Natural killer cell (primary cell): ENCODE measurements around the gene ATP2B2. TPM values are rescaled to one million over a fixed set of nuclear protein-coding genes. Genes with fewer than 3 reads are reported as not detected.
"Not testable (repeated sequence)": the region's sequence is repeated elsewhere in the genome, so short reads cannot be mapped to it uniquely, and the experiment has no call there.

Experiments used
- ATAC-seq, 3 donors: fragments of 150-1000 bp in 2 of 3; fragments of 200-7000 bp in 1 of 3; cut with Tn5 transposase; 1 replicate in 1 of 3; 2 replicates in 2 of 3; pipeline ENCODE4 v1.10.0; 2021; ENCODE audit warnings: mild to moderate bottlenecking in 2 of 3, moderate library complexity in 2 of 3
- DNase-seq, 2 donors: peaks; one replicate each; pipeline versions ENCODE4 v3.0.0 to v3.0.0-alpha.2; 2013 to 2021; ENCODE audit warnings: mixed read lengths in 1 of 2
- H3K27ac ChIP-seq: one replicate; pipeline ENCODE4 v1.5.1; 2013; ENCODE audit warnings: mild to moderate bottlenecking, low read length
- H3K27me3 ChIP-seq: one replicate; pipeline ENCODE4 v1.6.1; 2013; ENCODE audit warnings: low read length; ENCODE audit not compliant: control insufficient read depth, insufficient read depth
- H3K36me3 ChIP-seq: one replicate; pipeline ENCODE4 v1.6.1; 2013; ENCODE audit warnings: low read length; ENCODE audit not compliant: control insufficient read depth, insufficient read depth
- H3K4me1 ChIP-seq: one replicate; pipeline ENCODE4 v1.6.1; 2013; ENCODE audit warnings: low read length; ENCODE audit not compliant: control insufficient read depth, insufficient read depth
- H3K4me3 ChIP-seq: one replicate; pipeline ENCODE4 v1.5.1; 2013; ENCODE audit warnings: low read length
- H3K9me3 ChIP-seq: one replicate; pipeline ENCODE4 v1.6.1; 2013; ENCODE audit warnings: low read length; ENCODE audit not compliant: control insufficient read depth, insufficient read depth
- H3K27ac Mint-ChIP-seq, 2 donors: one replicate each; pipeline ENCODE4 v1.8.0; 2022; ENCODE audit warnings: mild to moderate bottlenecking in 2 of 2, mixed read lengths in 2 of 2, moderate library complexity in 1 of 2
- H3K27me3 Mint-ChIP-seq, 2 donors: one replicate each; pipeline ENCODE4 v1.8.0; 2022; ENCODE audit warnings: low read depth in 2 of 2, mixed read lengths in 2 of 2
- H3K36me3 Mint-ChIP-seq: one replicate; pipeline ENCODE4 v1.8.0; 2022; ENCODE audit warnings: mixed read lengths
- H3K4me1 Mint-ChIP-seq, 2 donors: one replicate each; pipeline ENCODE4 v1.8.0; 2022; ENCODE audit warnings: mixed read lengths in 2 of 2
- H3K4me3 Mint-ChIP-seq: one replicate; pipeline ENCODE4 v1.8.0; 2022; ENCODE audit warnings: mild to moderate bottlenecking, moderate library complexity, mixed read lengths
- H3K9me3 Mint-ChIP-seq, 2 donors: one replicate each; pipeline ENCODE4 v1.8.0; 2022; ENCODE audit warnings: mixed read lengths in 2 of 2
- CTCF ChIP-seq: fragments of 200-600 bp; IDR thresholded peaks from one replicate; pipeline ENCODE4 v1.8.0; 2022; ENCODE audit warnings: antibody characterized with exemption
- WGBS: methylation state at CpG from one replicate; pipeline ENCODE4 v1.1.7; 2013; ENCODE audit warnings: missing lambda C conversion rate; ENCODE audit not compliant: insufficient coverage; 5-methylcytosine and 5-hydroxymethylcytosine counted together
- intact Hi-C: fragments of 100-400 bp; cut with micrococcal nuclease; formaldehyde crosslinking; loops from one replicate; pipeline ENCODE4 v1.14.2; 2022
- total RNA-seq, 4 donors: library from RNA; stranded (reverse); fragments of 120-200 nt in 1 of 4; gene quantifications; one replicate each; pipeline versions ENCODE4 v1.2.3 to v1.2.4, GENCODE V29; 2013 to 2022

ATP2B2 gene
- total RNA-seq, 3 donors from 2014 or later (not counting 1 experiment from before 2014, with no cell fraction given) = not detected

- ATAC-seq (no peak), DNase-seq (no peak)
- Mint-ChIP-seq H3K4me1 (peaks cover 3 to 25% of the 10 kb centered on the region in 2 donors), H3K27ac (no peak overlapping the region), H3K36me3 (peaks cover 15% of the 10 kb centered on the region), H3K27me3 (peaks cover 0 to under 1% of the 10 kb centered on the region in 2 donors), H3K4me3 (no peak overlapping the region), H3K9me3 (peaks cover 3 to 16% of the 10 kb centered on the region in 2 donors)
- Histone ChIP-seq H3K4me1 (peaks cover 8% of the 10 kb centered on the region), H3K9me3 (no peaks in the 10 kb centered on the region), H3K27me3 (no peaks in the 10 kb centered on the region), H3K27ac (no peak overlapping the region), H3K36me3 (no peaks in the 10 kb centered on the region), H3K4me3 (no peak overlapping the region)
- intact Hi-C loops = no loop called here
- 83% methylated on average over 5 of the region's 5 CpGs for WGBS
- no peak for TF ChIP-seq CTCF
Measured at GRCh38 chr3:10546181-10546624, 40.8 kb upstream of the ATP2B2 start.

DNA sequence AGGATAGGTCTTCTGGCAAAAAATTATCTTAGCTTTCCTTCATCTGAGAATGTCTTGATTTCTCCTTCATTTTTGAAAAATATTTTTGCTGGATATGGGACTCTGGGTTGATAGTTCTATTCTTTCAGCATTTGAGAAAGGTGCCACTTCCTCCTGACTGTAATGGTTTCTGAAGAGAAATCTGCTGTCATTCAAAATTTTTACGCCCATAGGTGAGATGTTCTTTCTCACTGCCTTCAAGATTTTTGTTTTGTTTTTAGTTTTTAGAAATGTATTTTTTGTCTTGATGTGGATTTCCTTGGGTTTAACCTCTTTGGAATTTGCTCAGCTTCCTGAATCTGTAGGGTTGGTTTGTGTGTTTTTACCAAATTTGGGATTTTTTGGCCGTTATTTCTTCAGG, 37.1 kb upstream of the ATP2B2 start:
- H3K4me1 ChIP-seq = no peaks in the 10 kb centered on the region
- peaks cover 4 to 19% of the 10 kb centered on the region in 2 donors for H3K27me3 Mint-ChIP-seq
- H3K36me3 ChIP-seq = no peaks in the 10 kb centered on the region
- intact Hi-C loops = no loop called here
- TF ChIP-seq CTCF = no peak
- DNase-seq = no peak
- H3K27me3 ChIP-seq = no peaks in the 10 kb centered on the region
- no peak overlapping the region for H3K4me3 ChIP-seq
- no peak overlapping the region for H3K27ac Mint-ChIP-seq
- H3K27ac ChIP-seq = no peak overlapping the region
- H3K9me3 ChIP-seq = no peaks in the 10 kb centered on the region
- no peak for ATAC-seq
- H3K4me1 Mint-ChIP-seq = no peaks in the 10 kb centered on the region
- 100% methylated on average over 1 of the region's 2 CpGs for WGBS
- H3K4me3 Mint-ChIP-seq = no peak overlapping the region
- H3K9me3 Mint-ChIP-seq = peaks cover 5 to 19% of the 10 kb centered on the region in 2 donors
- H3K36me3 Mint-ChIP-seq = peaks cover 15% of the 10 kb centered on the region

DNA sequence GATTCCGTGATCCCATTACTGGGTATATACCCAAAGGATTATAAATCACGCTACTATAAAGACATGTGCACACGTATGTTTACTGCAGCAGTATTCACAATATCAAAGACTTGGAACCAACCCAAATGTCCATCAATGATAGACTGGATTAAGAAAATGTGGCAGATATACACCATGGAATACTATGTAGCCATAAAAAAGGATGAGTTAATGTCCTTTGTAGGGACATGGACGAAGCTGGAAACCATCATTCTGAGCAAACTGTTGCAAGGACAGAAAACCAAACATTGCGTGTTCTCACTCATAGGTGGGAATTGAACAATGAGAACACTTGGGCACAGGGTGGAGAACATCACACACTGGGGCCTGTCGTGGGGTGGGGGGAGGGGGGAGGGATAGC, 35.0 kb upstream of the ATP2B2 start:
- H3K4me1 Mint-ChIP-seq, H3K4me3 ChIP-seq, H3K36me3 ChIP-seq, H3K27ac Mint-ChIP-seq, H3K4me1 ChIP-seq, DNase-seq, H3K4me3 Mint-ChIP-seq, H3K27me3 ChIP-seq, ATAC-seq, H3K27ac ChIP-seq, intact Hi-C loops, H3K9me3 ChIP-seq: not testable (repeated sequence)
- Mint-ChIP-seq H3K36me3 (peaks cover 15% of the 10 kb centered on the region), H3K27me3 (peaks cover 6 to 35% of the 10 kb centered on the region in 2 donors), H3K9me3 (peaks cover 5 to 19% of the 10 kb centered on the region in 2 donors)
- 85% methylated on average over 5 of the region's 6 CpGs for WGBS

GRCh38 chr3:10534066-10534465, 28.7 kb upstream of the ATP2B2 start:
- no peak for ATAC-seq
- intact Hi-C loops = no loop called here
- no peak overlapping the region for H3K4me3 ChIP-seq
- H3K27me3 ChIP-seq = no peaks in the 10 kb centered on the region
- 81% methylated on average over 4 of the region's 4 CpGs for WGBS
- no peaks in the 10 kb centered on the region for H3K36me3 ChIP-seq
- Mint-ChIP-seq H3K9me3 (no peaks in the 10 kb centered on the region), H3K4me3 (no peak overlapping the region), H3K27me3 (peaks cover 7 to 42% of the 10 kb centered on the region in 2 donors), H3K4me1 (no peaks in the 10 kb centered on the region), H3K27ac (no peak overlapping the region), H3K36me3 (no peaks in the 10 kb centered on the region)
- no peaks in the 10 kb centered on the region for H3K4me1 ChIP-seq
- TF ChIP-seq CTCF = no peak
- DNase-seq = peak in 1 of 2 donors; percentile 9
- H3K9me3 ChIP-seq = no peaks in the 10 kb centered on the region
- no peak overlapping the region for H3K27ac ChIP-seq
